ENCODE results near the gene TAMM41. TPM values are rescaled to one million over a fixed set of nuclear protein-coding genes. Genes with fewer than 3 reads are reported as not detected.

Gene TAMM41
- total and polyA plus RNA-seq, 10 of the 15 experiments (the other 5 are each of a cell fraction or from before 2014, with no cell fraction given): 10.4 to 36.6 (median 18.3) TPM

GRCh38 chr3:11820531-11821041 lies 26.1 kb downstream of the TAMM41 start:
- BruUV-seq (replicated peaks): no TSS peak
- in situ Hi-C loops (cut with MboI): no loop called here

More at GRCh38 chr3:11820531-11821041, 26.1 kb downstream of the TAMM41 start:
- peak; percentile 94 for TF ChIP-seq IRF4 (IDR thresholded peaks at IDR 0.05; ENCODE audit: low read depth, low read length)
- TF ChIP-seq SRF (IDR thresholded peaks at IDR 0.05; ENCODE audit: low read depth in 2 of 2, low read length in 2 of 2): 0 out of 4 replicates have a peak, but pooled peaks of 1 of the 2 experiments have one; percentile 50
- peak in 1 of 2 experiments; percentile 73; a peak in 2 of 4 replicates for TF ChIP-seq ETV6 (conservative IDR thresholded peaks at IDR 0.05 in 1 of 2, IDR thresholded peaks at IDR 0.05 in 1 of 2; ENCODE audit: borderline replicate concordance in 1 of 2, low read depth in 1 of 2)
- peak; percentile 96 for TF ChIP-seq RUNX3 (IDR thresholded peaks at IDR 0.05; ENCODE audit: low read length)
- TF ChIP-seq EED (IDR thresholded peaks at IDR 0.05; ENCODE audit: low read depth): peak; percentile 57; the same call in 1 of the 2 replicates
- peak; percentile 97 for TF ChIP-seq JUNB (IDR thresholded peaks at IDR 0.05)
- 0 out of 2 replicates have a peak, but pooled peaks have one; percentile 47 for TF ChIP-seq TCF7 (IDR thresholded peaks at IDR 0.05; ENCODE audit: borderline replicate concordance)
- peak; percentile 34; the same call in 1 of the 2 replicates for TF ChIP-seq CBX5 (IDR thresholded peaks at IDR 0.05; ENCODE audit: low read depth)
- TF ChIP-seq, protein P1, sequence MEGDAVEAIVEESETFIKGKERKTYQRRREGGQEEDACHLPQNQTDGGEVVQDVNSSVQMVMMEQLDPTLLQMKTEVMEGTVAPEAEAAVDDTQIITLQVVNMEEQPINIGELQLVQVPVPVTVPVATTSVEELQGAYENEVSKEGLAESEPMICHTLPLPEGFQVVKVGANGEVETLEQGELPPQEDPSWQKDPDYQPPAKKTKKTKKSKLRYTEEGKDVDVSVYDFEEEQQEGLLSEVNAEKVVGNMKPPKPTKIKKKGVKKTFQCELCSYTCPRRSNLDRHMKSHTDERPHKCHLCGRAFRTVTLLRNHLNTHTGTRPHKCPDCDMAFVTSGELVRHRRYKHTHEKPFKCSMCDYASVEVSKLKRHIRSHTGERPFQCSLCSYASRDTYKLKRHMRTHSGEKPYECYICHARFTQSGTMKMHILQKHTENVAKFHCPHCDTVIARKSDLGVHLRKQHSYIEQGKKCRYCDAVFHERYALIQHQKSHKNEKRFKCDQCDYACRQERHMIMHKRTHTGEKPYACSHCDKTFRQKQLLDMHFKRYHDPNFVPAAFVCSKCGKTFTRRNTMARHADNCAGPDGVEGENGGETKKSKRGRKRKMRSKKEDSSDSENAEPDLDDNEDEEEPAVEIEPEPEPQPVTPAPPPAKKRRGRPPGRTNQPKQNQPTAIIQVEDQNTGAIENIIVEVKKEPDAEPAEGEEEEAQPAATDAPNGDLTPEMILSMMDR (IDR thresholded peaks at IDR 0.05 in 2 of 3, conservative IDR thresholded peaks at IDR 0.05 in 1 of 3; ENCODE audit: control insufficient read depth in 2 of 3, extremely low read depth in 1 of 3, insufficient read depth in 1 of 3, low read depth in 3 of 3, low read length in 3 of 3): peak in 1 of 3 experiments; percentile 22; a peak in 1 of 6 replicates
- TF ChIP-seq NKRF (conservative IDR thresholded peaks at IDR 0.05): no peak
- TF ChIP-seq TCF12 (IDR thresholded peaks at IDR 0.05; ENCODE audit: low read depth, low read length): 0 out of 2 replicates have a peak, but pooled peaks have one; percentile 73
- 0 out of 2 replicates have a peak, but pooled peaks have one; percentile 39 for TF ChIP-seq CBFB (IDR thresholded peaks at IDR 0.05; ENCODE audit: low read depth)
- no peak for TF ChIP-seq CEBPB (IDR thresholded peaks at IDR 0.05; ENCODE audit: borderline replicate concordance in 1 of 2, low read depth in 2 of 2, low read length in 2 of 2)
- TF ChIP-seq TCF3 (IDR thresholded peaks at IDR 0.05; ENCODE audit: borderline replicate concordance, insufficient read depth, low read depth, low read length): peak; percentile 18; the same call in 1 of the 2 replicates
- 0 out of 2 replicates have a peak, but pooled peaks have one; percentile 39 for TF ChIP-seq DPF2 (IDR thresholded peaks at IDR 0.05)
- no peak for TF ChIP-seq RELA (IDR thresholded peaks at IDR 0.05; ENCODE audit: borderline replicate concordance, partially characterized antibody)
- TF ChIP-seq NR2F1 (conservative IDR thresholded peaks at IDR 0.05): no peak
- TF ChIP-seq BMI1 (IDR thresholded peaks at IDR 0.05; ENCODE audit: borderline replicate concordance): no peak
- TF ChIP-seq CREM (IDR thresholded peaks at IDR 0.05; ENCODE audit: low read depth): peak; percentile 54; the same call in 1 of the 2 replicates
- TF ChIP-seq BCL11A (IDR thresholded peaks at IDR 0.05; ENCODE audit: low read depth, low read length): peak; percentile 91; the same call in 1 of the 2 replicates
- TF ChIP-seq NFIC (IDR thresholded peaks at IDR 0.05; ENCODE audit: low read depth, low read length): peak; percentile 62
- Histone ChIP-seq H3K4me1 (ENCODE audit: control insufficient read depth, insufficient read depth, low read length) (peaks cover 6% of the 10 kb centered on the region), H3K9ac (ENCODE audit: control insufficient read depth, insufficient read depth, low read length) (no peak overlapping the region), H3K27ac (ENCODE audit: control insufficient read depth, insufficient read depth) (no peak overlapping the region; the same call in 1 of the 2 replicates), H3K9me3 (replicated peaks; ENCODE audit: control insufficient read depth, insufficient read depth, low read length) (no peaks in the 10 kb centered on the region), H2AFZ (ENCODE audit: control insufficient read depth, low read depth, low read length) (no peak overlapping the region), H4K20me1 (ENCODE audit: control insufficient read depth, insufficient read depth) (no peaks in the 10 kb centered on the region), H3K4me2 (ENCODE audit: control insufficient read depth, insufficient read depth) (0 out of 2 replicates have a peak overlapping the region, but pooled peaks have one; percentile 30), H3K36me3 (ENCODE audit: control insufficient read depth in 2 of 2, insufficient read depth in 2 of 2, low read length in 1 of 2) (peaks cover 8 to 30% of the 10 kb centered on the region in 2 experiments), H3K27me3 (replicated peaks in 1 of 2; ENCODE audit: control insufficient read depth in 2 of 2, insufficient read depth in 2 of 2, low read length in 1 of 2) (no peaks in the 10 kb centered on the region), H3K79me2 (ENCODE audit: control insufficient read depth, insufficient read depth, low read length) (no peaks in the 10 kb centered on the region), H3K4me3 (no peak overlapping the region)
- FAIRE-seq: peak; percentile 18
- intact Hi-C loops (cut with micrococcal nuclease; ENCODE audit: unreplicated experiment): no loop called here
- 0% methylated on average over 3 of the region's 3 CpGs for WGBS (ENCODE audit: insufficient coverage, insufficient replicate concordance, low lambda C conversion rate, missing lambda C conversion rate)
- RAD21 ChIA-PET (ENCODE audit: unreplicated experiment): no interaction called here
- ATAC-seq: peak; percentile 86
- POLR2A ChIA-PET: no interaction called here
- CTCF ChIA-PET: no interaction called here
- no peak for DNase-seq (ENCODE audit: low read depth, low spot score)
- SMC1A ChIA-PET (ENCODE audit: uncharacterized antibody, unreplicated experiment): no interaction called here

Data from GM12878 (cell line).